Upper lobe of left lung (tissue), 6 donors: ENCODE results near the gene EPHA4. TPM values are rescaled to one million over a fixed set of nuclear protein-coding genes. Genes with fewer than 3 reads are reported as not detected.

ENCODE experiments used
- ATAC-seq, 2 donors: fragments of 200-7000 bp; cut with Tn5 transposase; one replicate each; pipeline ENCODE4 v1.9.1; 2022; ENCODE audit warnings: mild to moderate bottlenecking in 2 of 2, moderate library complexity in 2 of 2; ENCODE audit not compliant: low FRiP score in 2 of 2
- DNase-seq, 2 donors: peaks; one replicate each; pipeline ENCODE4 v3.0.0-alpha.2; 2019 to 2020
- H3K27ac ChIP-seq, 4 donors: fragments of 200-600 bp; sonication (generic); one replicate each; pipeline ENCODE4 v1.5.1; 2016 to 2019
- H3K27me3 ChIP-seq, 4 donors: fragments of 200-600 bp; sonication (generic); one replicate each; pipeline ENCODE4 v1.5.1; 2017 to 2019
- H3K36me3 ChIP-seq, 4 donors: fragments of 200-600 bp; sonication (generic); one replicate each; pipeline ENCODE4 v1.5.1; 2016 to 2019
- H3K4me1 ChIP-seq, 4 donors: fragments of 200-600 bp; sonication (generic); one replicate each; pipeline ENCODE4 v1.5.1; 2018 to 2019
- H3K4me3 ChIP-seq, 4 donors: fragments of 200-600 bp; sonication (generic); one replicate each; pipeline ENCODE4 v1.5.1; 2017 to 2019; ENCODE audit warnings: mild to moderate bottlenecking in 2 of 4, moderate library complexity in 1 of 4
- H3K9me3 ChIP-seq, 4 donors: fragments of 200-600 bp; sonication (generic); one replicate each; pipeline ENCODE4 v1.5.1; 2018 to 2019
- CTCF ChIP-seq, 6 experiments: fragments of 450-650 bp in 4 of 6; fragments of 200-600 bp in 2 of 6; sonication (generic) in 2 of 6; IDR thresholded peaks; one replicate each; pipeline ENCODE4 v1.5.1; 2016 to 2019; ENCODE audit warnings: antibody characterized with exemption in 6 of 6
- EP300 ChIP-seq, 4 donors: sonication (generic); formaldehyde crosslinking; IDR thresholded peaks; one replicate each; pipeline ENCODE4 v1.5.1; 2017; ENCODE audit warnings: antibody characterized with exemption in 4 of 4, control low read depth in 2 of 4
- POLR2A ChIP-seq, 4 donors: fragments of 450-650 bp; IDR thresholded peaks; one replicate each; pipeline ENCODE4 v1.5.1; 2016 to 2017; ENCODE audit warnings: antibody characterized with exemption in 4 of 4, mild to moderate bottlenecking in 2 of 4
- POLR2AphosphoS5 ChIP-seq, 2 donors: sonication (generic); formaldehyde crosslinking; IDR thresholded peaks; one replicate each; pipeline ENCODE4 v1.5.1; 2017; ENCODE audit warnings: antibody characterized with exemption in 2 of 2
- WGBS, 2 donors: methylation state at CpG; one replicate each; pipeline ENCODE4 v1.1.5; 2017 to 2018; 5-methylcytosine and 5-hydroxymethylcytosine counted together
- total RNA-seq, 6 donors: library from RNA; depleted of rRNA in 4 of 6; stranded (reverse); fragments of >200 nt in 4 of 6; gene quantifications; one replicate each; pipeline versions ENCODE4 v1.1.0 to v1.2.1, GENCODE V29; 2016 to 2021
- donor health status: DM: no; HTN: no; CAD: no; lungs with moderate emphysema.
- donor health status: DM: no; HTN: yes; CAD: no; lungs with severe emphysema.

EPHA4 gene
- total RNA-seq, 6 donors from 2014 or later = 9.5 to 33.5 (median 22.3) TPM

GRCh38 chr2:221568299-221568698 lies 3.8 kb downstream of the EPHA4 start:
- no peaks in the 10 kb centered on the region for H3K36me3 ChIP-seq
- H3K9me3 ChIP-seq = no peaks in the 10 kb centered on the region
- 93 to 97% methylated on average over 3 of the region's 3 CpGs for WGBS, 2 donors
- peaks cover 0 to 9% (median 2%) of the 10 kb centered on the region in 4 donors for H3K27me3 ChIP-seq
- DNase-seq = no peak
- H3K4me1 ChIP-seq = peaks cover 10 to 30% (median 11%) of the 10 kb centered on the region in 4 donors
- no peak overlapping the region for H3K27ac ChIP-seq
- H3K4me3 ChIP-seq = no peak overlapping the region
- no peak for ATAC-seq
- TF ChIP-seq EP300 (IDR thresholded peaks at IDR 0.05) (no peak), CTCF (IDR thresholded peaks at IDR 0.05) (no peak), POLR2A (IDR thresholded peaks at IDR 0.05) (no peak), POLR2AphosphoS5 (IDR thresholded peaks at IDR 0.05) (no peak)

GRCh38 chr2:221567809-221568208 lies 4.3 kb downstream of the EPHA4 start:
- 89 to 91% methylated on average over 1 of the region's 1 CpG for WGBS, 2 donors
- Histone ChIP-seq H3K4me1 (peaks cover 10 to 25% (median 11%) of the 10 kb centered on the region in 4 donors), H3K27me3 (peaks cover 0 to 9% (median 2%) of the 10 kb centered on the region in 4 donors), H3K27ac (no peak overlapping the region), H3K36me3 (no peaks in the 10 kb centered on the region), H3K9me3 (no peaks in the 10 kb centered on the region), H3K4me3 (no peak overlapping the region)
- no peak for TF ChIP-seq EP300 (IDR thresholded peaks at IDR 0.05)
- TF ChIP-seq CTCF (IDR thresholded peaks at IDR 0.05) = no peak
- TF ChIP-seq POLR2A (IDR thresholded peaks at IDR 0.05) = no peak
- no peak for TF ChIP-seq POLR2AphosphoS5 (IDR thresholded peaks at IDR 0.05)
- DNase-seq = no peak
- no peak for ATAC-seq

- no peak for DNase-seq
- no peak overlapping the region for H3K27ac ChIP-seq
- whole genome bisulfite sequencing, 2 donors = 90 to 96% methylated on average over 3 of the region's 3 CpGs
Observed at GRCh38 chr2:221567231-221567760, 4.8 kb downstream of the EPHA4 start.

GRCh38 chr2:221563270-221563985 lies 8.7 kb downstream of the EPHA4 start:
- no peaks in the 10 kb centered on the region for H3K36me3 ChIP-seq
- H3K4me1 ChIP-seq = no peaks in the 10 kb centered on the region
- H3K27ac ChIP-seq = no peak overlapping the region
- H3K27me3 ChIP-seq = no peaks in the 10 kb centered on the region
- H3K4me3 ChIP-seq = no peak overlapping the region
- no peak for DNase-seq
- no peak for ATAC-seq
- 94 to 96% methylated on average over 14 of the region's 14 CpGs for WGBS, 2 donors
- no peak for TF ChIP-seq POLR2A (IDR thresholded peaks at IDR 0.05)
- TF ChIP-seq CTCF (IDR thresholded peaks at IDR 0.05) = no peak
- TF ChIP-seq POLR2AphosphoS5 (IDR thresholded peaks at IDR 0.05) = no peak
- no peak for TF ChIP-seq EP300 (IDR thresholded peaks at IDR 0.05)
- H3K9me3 ChIP-seq = no peaks in the 10 kb centered on the region

More at GRCh38 chr2:221567231-221567760, 4.8 kb downstream of the EPHA4 start:
- H3K9me3 ChIP-seq = no peaks in the 10 kb centered on the region
- no peak for ATAC-seq
- peaks cover 10 to 22% (median 11%) of the 10 kb centered on the region in 4 donors for H3K4me1 ChIP-seq
- H3K4me3 ChIP-seq = no peak overlapping the region
- no peaks in the 10 kb centered on the region for H3K36me3 ChIP-seq
- peaks cover 0 to 9% (median 2%) of the 10 kb centered on the region in 4 donors for H3K27me3 ChIP-seq
- TF ChIP-seq CTCF (IDR thresholded peaks at IDR 0.05) = no peak
- TF ChIP-seq POLR2A (IDR thresholded peaks at IDR 0.05) = no peak
- no peak for TF ChIP-seq EP300 (IDR thresholded peaks at IDR 0.05)
- TF ChIP-seq POLR2AphosphoS5 (IDR thresholded peaks at IDR 0.05) = no peak
